ENCODE data around the gene TSSK2. TPM values are rescaled to one million over a fixed set of nuclear protein-coding genes. Genes with fewer than 3 reads are reported as not detected.
A peak's percentile ranks its signal among the peaks of the same experiment; 100 is the strongest.

TSSK2 gene
- total and polyA plus RNA-seq, 2 experiments from 2014 or later = not detected

DNA sequence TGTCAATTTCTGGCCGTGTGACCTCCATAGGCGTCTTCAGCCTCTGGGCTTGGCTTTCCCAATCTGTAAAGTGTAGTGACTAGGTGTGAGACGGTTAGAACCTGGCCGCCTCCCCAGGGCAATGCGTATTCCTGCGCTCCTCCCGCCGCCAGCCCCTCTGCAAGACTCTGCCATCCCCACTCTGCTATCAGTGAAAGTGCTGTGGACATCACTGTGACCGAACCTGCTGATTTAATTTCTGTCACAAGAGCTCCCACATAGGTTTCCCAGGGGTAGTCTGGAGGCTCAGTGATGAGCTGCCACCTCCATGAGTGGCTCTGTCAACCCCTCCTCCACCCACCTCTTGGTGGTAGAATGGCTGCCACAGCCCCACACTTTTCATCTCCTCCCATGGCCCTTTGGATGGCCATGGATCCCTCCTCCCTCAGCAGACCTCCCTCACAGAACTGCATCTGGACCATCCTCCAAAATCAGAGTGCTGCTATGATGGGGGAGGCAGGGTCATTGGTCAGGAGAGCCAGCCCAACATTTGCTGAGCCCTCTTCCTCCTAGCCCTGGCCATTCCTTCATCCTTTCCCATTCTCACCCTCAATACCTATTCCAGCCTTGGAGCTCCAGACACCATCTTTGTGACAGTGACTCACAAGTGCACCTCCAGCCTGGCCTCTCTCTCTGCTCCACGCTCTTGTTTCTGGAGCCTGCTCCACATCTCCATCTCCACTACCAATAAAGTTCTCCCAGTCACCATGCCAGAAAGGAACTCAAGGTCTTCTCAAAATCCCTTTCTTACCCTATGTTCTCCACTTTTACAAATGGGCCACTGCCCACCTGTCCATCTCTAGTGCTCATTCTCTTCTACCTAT is 20.5 kb downstream of the TSSK2 start:
- peaks cover 14% of the 10 kb centered on the region for H3K4me1 Mint-ChIP-seq
- H3K4me2 ChIP-seq = peak overlapping the region; percentile 73; the same call in 1 of the 2 replicates
- peaks cover 66% of the 10 kb centered on the region for H3K27me3 Mint-ChIP-seq (ENCODE audit: insufficient read depth, low read depth, poor library complexity)
- H3K9me2 ChIP-seq (ENCODE audit: insufficient read depth) = no peaks in the 10 kb centered on the region
- DNase-seq (ENCODE audit: low spot score) (no peak), ATAC-seq (no peak)
- H3K36me3 ChIP-seq (ENCODE audit: insufficient read depth) = no peaks in the 10 kb centered on the region
- H3K9me3 Mint-ChIP-seq = peaks cover 10% of the 10 kb centered on the region; the same call in 2 of the 3 replicates
- H3K4me3 ChIP-seq = no peak overlapping the region
- H4K20me1 ChIP-seq (replicated peaks; ENCODE audit: insufficient read depth) = no peaks in the 10 kb centered on the region
- no peaks in the 10 kb centered on the region for H3K79me2 ChIP-seq (replicated peaks; ENCODE audit: insufficient read depth)
- peaks cover 74% of the 10 kb centered on the region for H3K27me3 ChIP-seq (ENCODE audit: insufficient read depth)
- peaks cover 3% of the 10 kb centered on the region; the same call in 1 of the 3 replicates for H3K36me3 Mint-ChIP-seq (ENCODE audit: low read depth)
- peak overlapping the region; percentile 63; the same call in 1 of the 2 replicates for H2AFZ ChIP-seq
- 0 out of 2 replicates have a peak, but pooled peaks cover 18% of the 10 kb centered on the region for H3F3A ChIP-seq (replicated peaks; ENCODE audit: low read depth)
- H3K4me1 ChIP-seq (ENCODE audit: insufficient read depth) = no peaks in the 10 kb centered on the region; the same call in 1 of the 2 replicates
- TF ChIP-seq CREB1 (CRISPR knock-in tag; IDR thresholded peaks at IDR 0.05; ENCODE audit: low read depth) (no peak), EZH2 (IDR thresholded peaks at IDR 0.05; ENCODE audit: low read depth, unreplicated experiment) (no peak), STAT1 (IDR thresholded peaks at IDR 0.05; ENCODE audit: unreplicated experiment) (no peak), ZNF331 (CRISPR knock-in tag; IDR thresholded peaks at IDR 0.05; ENCODE audit: low read depth) (no peak), JUNB (IDR thresholded peaks at IDR 0.05; ENCODE audit: unreplicated experiment) (no peak), ZNF114 (CRISPR knock-in tag; IDR thresholded peaks at IDR 0.05) (no peak), POLR2AphosphoS5 (IDR thresholded peaks at IDR 0.05; ENCODE audit: low read depth) (no peak), NANOG (IDR thresholded peaks at IDR 0.05; ENCODE audit: borderline replicate concordance) (no peak), EZH2phosphoT487 (IDR thresholded peaks at IDR 0.05; ENCODE audit: unreplicated experiment) (no peak)
- TF ChIP-seq, protein P1, sequence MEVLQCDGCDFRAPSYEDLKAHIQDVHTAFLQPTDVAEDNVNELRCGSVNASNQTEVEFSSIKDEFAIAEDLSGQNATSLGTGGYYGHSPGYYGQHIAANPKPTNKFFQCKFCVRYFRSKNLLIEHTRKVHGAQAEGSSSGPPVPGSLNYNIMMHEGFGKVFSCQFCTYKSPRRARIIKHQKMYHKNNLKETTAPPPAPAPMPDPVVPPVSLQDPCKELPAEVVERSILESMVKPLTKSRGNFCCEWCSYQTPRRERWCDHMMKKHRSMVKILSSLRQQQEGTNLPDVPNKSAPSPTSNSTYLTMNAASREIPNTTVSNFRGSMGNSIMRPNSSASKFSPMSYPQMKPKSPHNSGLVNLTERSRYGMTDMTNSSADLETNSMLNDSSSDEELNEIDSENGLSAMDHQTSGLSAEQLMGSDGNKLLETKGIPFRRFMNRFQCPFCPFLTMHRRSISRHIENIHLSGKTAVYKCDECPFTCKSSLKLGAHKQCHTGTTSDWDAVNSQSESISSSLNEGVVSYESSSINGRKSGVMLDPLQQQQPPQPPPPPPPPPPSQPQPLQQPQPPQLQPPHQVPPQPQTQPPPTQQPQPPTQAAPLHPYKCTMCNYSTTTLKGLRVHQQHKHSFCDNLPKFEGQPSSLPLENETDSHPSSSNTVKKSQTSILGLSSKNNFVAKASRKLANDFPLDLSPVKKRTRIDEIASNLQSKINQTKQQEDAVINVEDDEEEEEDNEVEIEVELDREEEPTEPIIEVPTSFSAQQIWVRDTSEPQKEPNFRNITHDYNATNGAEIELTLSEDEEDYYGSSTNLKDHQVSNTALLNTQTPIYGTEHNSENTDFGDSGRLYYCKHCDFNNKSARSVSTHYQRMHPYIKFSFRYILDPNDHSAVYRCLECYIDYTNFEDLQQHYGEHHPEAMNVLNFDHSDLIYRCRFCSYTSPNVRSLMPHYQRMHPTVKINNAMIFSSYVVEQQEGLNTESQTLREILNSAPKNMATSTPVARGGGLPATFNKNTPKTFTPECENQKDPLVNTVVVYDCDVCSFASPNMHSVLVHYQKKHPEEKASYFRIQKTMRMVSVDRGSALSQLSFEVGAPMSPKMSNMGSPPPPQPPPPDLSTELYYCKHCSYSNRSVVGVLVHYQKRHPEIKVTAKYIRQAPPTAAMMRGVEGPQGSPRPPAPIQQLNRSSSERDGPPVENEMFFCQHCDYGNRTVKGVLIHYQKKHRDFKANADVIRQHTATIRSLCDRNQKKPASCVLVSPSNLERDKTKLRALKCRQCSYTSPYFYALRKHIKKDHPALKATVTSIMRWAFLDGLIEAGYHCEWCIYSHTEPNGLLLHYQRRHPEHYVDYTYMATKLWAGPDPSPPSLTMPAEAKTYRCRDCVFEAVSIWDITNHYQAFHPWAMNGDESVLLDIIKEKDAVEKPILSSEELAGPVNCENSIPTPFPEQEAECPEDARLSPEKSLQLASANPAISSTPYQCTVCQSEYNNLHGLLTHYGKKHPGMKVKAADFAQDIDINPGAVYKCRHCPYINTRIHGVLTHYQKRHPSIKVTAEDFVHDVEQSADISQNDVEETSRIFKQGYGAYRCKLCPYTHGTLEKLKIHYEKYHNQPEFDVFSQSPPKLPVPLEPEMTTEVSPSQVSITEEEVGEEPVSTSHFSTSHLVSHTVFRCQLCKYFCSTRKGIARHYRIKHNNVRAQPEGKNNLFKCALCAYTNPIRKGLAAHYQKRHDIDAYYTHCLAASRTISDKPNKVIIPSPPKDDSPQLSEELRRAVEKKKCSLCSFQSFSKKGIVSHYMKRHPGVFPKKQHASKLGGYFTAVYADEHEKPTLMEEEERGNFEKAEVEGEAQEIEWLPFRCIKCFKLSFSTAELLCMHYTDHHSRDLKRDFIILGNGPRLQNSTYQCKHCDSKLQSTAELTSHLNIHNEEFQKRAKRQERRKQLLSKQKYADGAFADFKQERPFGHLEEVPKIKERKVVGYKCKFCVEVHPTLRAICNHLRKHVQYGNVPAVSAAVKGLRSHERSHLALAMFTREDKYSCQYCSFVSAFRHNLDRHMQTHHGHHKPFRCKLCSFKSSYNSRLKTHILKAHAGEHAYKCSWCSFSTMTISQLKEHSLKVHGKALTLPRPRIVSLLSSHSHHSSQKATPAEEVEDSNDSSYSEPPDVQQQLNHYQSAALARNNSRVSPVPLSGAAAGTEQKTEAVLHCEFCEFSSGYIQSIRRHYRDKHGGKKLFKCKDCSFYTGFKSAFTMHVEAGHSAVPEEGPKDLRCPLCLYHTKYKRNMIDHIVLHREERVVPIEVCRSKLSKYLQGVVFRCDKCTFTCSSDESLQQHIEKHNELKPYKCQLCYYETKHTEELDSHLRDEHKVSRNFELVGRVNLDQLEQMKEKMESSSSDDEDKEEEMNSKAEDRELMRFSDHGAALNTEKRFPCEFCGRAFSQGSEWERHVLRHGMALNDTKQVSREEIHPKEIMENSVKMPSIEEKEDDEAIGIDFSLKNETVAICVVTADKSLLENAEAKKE (CRISPR knock-in tag; IDR thresholded peaks at IDR 0.05) = no peak
- TF ChIP-seq, protein P2, sequence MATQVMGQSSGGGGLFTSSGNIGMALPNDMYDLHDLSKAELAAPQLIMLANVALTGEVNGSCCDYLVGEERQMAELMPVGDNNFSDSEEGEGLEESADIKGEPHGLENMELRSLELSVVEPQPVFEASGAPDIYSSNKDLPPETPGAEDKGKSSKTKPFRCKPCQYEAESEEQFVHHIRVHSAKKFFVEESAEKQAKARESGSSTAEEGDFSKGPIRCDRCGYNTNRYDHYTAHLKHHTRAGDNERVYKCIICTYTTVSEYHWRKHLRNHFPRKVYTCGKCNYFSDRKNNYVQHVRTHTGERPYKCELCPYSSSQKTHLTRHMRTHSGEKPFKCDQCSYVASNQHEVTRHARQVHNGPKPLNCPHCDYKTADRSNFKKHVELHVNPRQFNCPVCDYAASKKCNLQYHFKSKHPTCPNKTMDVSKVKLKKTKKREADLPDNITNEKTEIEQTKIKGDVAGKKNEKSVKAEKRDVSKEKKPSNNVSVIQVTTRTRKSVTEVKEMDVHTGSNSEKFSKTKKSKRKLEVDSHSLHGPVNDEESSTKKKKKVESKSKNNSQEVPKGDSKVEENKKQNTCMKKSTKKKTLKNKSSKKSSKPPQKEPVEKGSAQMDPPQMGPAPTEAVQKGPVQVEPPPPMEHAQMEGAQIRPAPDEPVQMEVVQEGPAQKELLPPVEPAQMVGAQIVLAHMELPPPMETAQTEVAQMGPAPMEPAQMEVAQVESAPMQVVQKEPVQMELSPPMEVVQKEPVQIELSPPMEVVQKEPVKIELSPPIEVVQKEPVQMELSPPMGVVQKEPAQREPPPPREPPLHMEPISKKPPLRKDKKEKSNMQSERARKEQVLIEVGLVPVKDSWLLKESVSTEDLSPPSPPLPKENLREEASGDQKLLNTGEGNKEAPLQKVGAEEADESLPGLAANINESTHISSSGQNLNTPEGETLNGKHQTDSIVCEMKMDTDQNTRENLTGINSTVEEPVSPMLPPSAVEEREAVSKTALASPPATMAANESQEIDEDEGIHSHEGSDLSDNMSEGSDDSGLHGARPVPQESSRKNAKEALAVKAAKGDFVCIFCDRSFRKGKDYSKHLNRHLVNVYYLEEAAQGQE (IDR thresholded peaks at IDR 0.05; ENCODE audit: unreplicated experiment) = no peak
- TF ChIP-seq, protein P3, sequence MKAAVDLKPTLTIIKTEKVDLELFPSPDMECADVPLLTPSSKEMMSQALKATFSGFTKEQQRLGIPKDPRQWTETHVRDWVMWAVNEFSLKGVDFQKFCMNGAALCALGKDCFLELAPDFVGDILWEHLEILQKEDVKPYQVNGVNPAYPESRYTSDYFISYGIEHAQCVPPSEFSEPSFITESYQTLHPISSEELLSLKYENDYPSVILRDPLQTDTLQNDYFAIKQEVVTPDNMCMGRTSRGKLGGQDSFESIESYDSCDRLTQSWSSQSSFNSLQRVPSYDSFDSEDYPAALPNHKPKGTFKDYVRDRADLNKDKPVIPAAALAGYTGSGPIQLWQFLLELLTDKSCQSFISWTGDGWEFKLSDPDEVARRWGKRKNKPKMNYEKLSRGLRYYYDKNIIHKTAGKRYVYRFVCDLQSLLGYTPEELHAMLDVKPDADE (IDR thresholded peaks at IDR 0.05) = no peak
- TF ChIP-seq, protein P4, sequence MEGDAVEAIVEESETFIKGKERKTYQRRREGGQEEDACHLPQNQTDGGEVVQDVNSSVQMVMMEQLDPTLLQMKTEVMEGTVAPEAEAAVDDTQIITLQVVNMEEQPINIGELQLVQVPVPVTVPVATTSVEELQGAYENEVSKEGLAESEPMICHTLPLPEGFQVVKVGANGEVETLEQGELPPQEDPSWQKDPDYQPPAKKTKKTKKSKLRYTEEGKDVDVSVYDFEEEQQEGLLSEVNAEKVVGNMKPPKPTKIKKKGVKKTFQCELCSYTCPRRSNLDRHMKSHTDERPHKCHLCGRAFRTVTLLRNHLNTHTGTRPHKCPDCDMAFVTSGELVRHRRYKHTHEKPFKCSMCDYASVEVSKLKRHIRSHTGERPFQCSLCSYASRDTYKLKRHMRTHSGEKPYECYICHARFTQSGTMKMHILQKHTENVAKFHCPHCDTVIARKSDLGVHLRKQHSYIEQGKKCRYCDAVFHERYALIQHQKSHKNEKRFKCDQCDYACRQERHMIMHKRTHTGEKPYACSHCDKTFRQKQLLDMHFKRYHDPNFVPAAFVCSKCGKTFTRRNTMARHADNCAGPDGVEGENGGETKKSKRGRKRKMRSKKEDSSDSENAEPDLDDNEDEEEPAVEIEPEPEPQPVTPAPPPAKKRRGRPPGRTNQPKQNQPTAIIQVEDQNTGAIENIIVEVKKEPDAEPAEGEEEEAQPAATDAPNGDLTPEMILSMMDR (conservative IDR thresholded peaks at IDR 0.05; ENCODE audit: low read depth in 2 of 2) = no peak
- no peak overlapping the region for H3K27ac ChIP-seq (ENCODE audit: low read depth)
- H3K27ac Mint-ChIP-seq = no peak overlapping the region
- peak overlapping the region; percentile 65 for H3K4me3 Mint-ChIP-seq

Data from GM23338 (cell line).